ENCODE data around the gene DMC1. TPM values are rescaled to one million over a fixed set of nuclear protein-coding genes. Genes with fewer than 3 reads are reported as not detected.

Gene DMC1
- total RNA-seq, 1 experiment from 2014 or later: 6.8 TPM

DNA sequence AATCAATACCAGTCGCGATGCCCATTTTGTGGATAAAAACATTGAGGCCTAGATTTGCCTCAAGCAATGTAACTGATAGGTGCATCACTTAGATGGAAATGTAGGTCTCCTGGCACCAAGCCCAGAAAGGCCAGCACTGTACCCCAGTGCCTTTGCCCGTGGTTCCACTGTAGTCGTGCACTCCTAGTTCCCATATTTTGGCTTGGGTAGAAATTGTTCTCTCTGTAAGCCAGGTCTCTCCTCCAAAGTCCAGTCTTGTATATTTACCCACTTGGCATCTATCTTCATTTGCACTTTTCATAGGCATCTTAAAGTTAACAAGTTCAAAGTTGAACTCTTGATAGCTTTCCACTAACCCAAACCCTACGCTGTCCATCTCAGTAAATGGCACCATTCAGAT, 41.6 kb upstream of the DMC1 start:
- no peak for DNase-seq
- H2BK15ac ChIP-seq (ENCODE audit: low read depth, low read length): no peak overlapping the region
- H4K20me1 ChIP-seq (ENCODE audit: control insufficient read depth, insufficient read depth, insufficient read length): no peaks in the 10 kb centered on the region
- Mint-ChIP-seq H3K27ac (no peak overlapping the region), H3K4me1 (peaks cover 8 to 13% of the 10 kb centered on the region in 2 experiments), H3K27me3 (ENCODE audit: low read depth) (peaks cover 2% of the 10 kb centered on the region; the same call in 1 of the 2 replicates), H3K36me3 (ENCODE audit: insufficient read depth in 1 of 3, low read depth in 3 of 3) (peaks cover 2 to 20% (median 10%) of the 10 kb centered on the region in 3 experiments; a peak in 6 of 7 replicates), H3K4me3 (no peak overlapping the region), H3K9me3 (no peaks in the 10 kb centered on the region)
- H3K4ac ChIP-seq (ENCODE audit: low read depth, low read length): no peak overlapping the region
- no CpG with 5 or more reads among the region's 5 CpGs for WGBS (ENCODE audit: extremely low coverage, insufficient read length, low lambda C conversion rate)
- no peak overlapping the region for H3K23ac ChIP-seq (ENCODE audit: insufficient read length, low read depth, low read length)
- H3K9ac ChIP-seq (ENCODE audit: extremely low read depth, insufficient read length, low read length): no peak overlapping the region
- H3K27me3 ChIP-seq (ENCODE audit: insufficient read depth, low read length): no peaks in the 10 kb centered on the region; the same call in 1 of the 2 replicates
- no peak overlapping the region for H4K5ac ChIP-seq (ENCODE audit: insufficient read length, low read depth, low read length)
- H3K4me2 ChIP-seq (ENCODE audit: insufficient read depth, insufficient read length, low read length): no peak overlapping the region
- H3K18ac ChIP-seq (ENCODE audit: insufficient read length, low read depth, low read length): no peak overlapping the region
- H2BK5ac ChIP-seq (ENCODE audit: insufficient read length, low read length): no peak overlapping the region
- H2BK120ac ChIP-seq (ENCODE audit: low read depth, low read length, poor library complexity, severe bottlenecking): no peak overlapping the region
- H3K79me2 ChIP-seq (ENCODE audit: insufficient read depth, low read length): no peaks in the 10 kb centered on the region
- H2BK20ac ChIP-seq (ENCODE audit: low read depth, low read length, poor library complexity, severe bottlenecking): no peak overlapping the region
- H2BK12ac ChIP-seq (ENCODE audit: insufficient read length, low read depth, low read length): no peak overlapping the region
- no peak overlapping the region for H4K8ac ChIP-seq (replicated peaks; ENCODE audit: insufficient read length, low read depth, low read length)
- TF ChIP-seq CTCF (conservative IDR thresholded peaks at IDR 0.05): no peak
- no peaks in the 10 kb centered on the region for H3K23me2 ChIP-seq (ENCODE audit: insufficient read length, low read depth, low read length, poor library complexity, severe bottlenecking)
- H4K91ac ChIP-seq (ENCODE audit: insufficient read length, low read depth, low read length): no peak overlapping the region
- H3K79me1 ChIP-seq (ENCODE audit: insufficient read depth, low read depth, low read length, poor library complexity, severe bottlenecking): no peaks in the 10 kb centered on the region
- H3K4me1 ChIP-seq (ENCODE audit: insufficient read depth, low read length): 0 out of 2 replicates have a peak, but pooled peaks cover 2% of the 10 kb centered on the region
- no peak overlapping the region for H3K14ac ChIP-seq (ENCODE audit: insufficient read depth, low read length)
- H2AK5ac ChIP-seq (ENCODE audit: insufficient read length, low read length): no peak overlapping the region
- H3K56ac ChIP-seq (ENCODE audit: insufficient read length, low read depth, low read length): no peak overlapping the region
- H3K27ac ChIP-seq (ENCODE audit: insufficient read length, low read depth, low read length): no peak overlapping the region
- H2AFZ ChIP-seq (ENCODE audit: low read length): no peak overlapping the region
- H3T11ph ChIP-seq (ENCODE audit: low read length): no peak overlapping the region
- no peaks in the 10 kb centered on the region for H3K9me3 ChIP-seq (ENCODE audit: control insufficient read depth, low read depth, low read length)
